ENCODE data around the gene RNF220. TPM values are rescaled to one million over a fixed set of nuclear protein-coding genes. Genes with fewer than 3 reads are reported as not detected.

Gene RNF220
- total and polyA plus RNA-seq, 9 of the 15 experiments (the other 6 are each of a cell fraction or from before 2014, with no cell fraction given): 5.1 to 117 (median 66.9) TPM

- peak; percentile 74 for TF ChIP-seq DPF2 (IDR thresholded peaks at IDR 0.05)
- TF ChIP-seq KDM1A (IDR thresholded peaks at IDR 0.05): 0 out of 4 replicates have a peak, but pooled peaks of 1 of the 2 experiments have one; percentile 31
- no peak for TF ChIP-seq HDGF (IDR thresholded peaks at IDR 0.05)
- no peak for TF ChIP-seq SMARCC2 (IDR thresholded peaks at IDR 0.05; ENCODE audit: low read depth)
- TF ChIP-seq SMARCA4 (IDR thresholded peaks at IDR 0.05): 0 out of 2 replicates have a peak, but pooled peaks have one; percentile 31
- no peak for TF ChIP-seq SP1 (CRISPR knock-in tag; IDR thresholded peaks at IDR 0.05)
- no peak for TF ChIP-seq ZNF174 (CRISPR knock-in tag; IDR thresholded peaks at IDR 0.05)
- TF ChIP-seq ZNF740 (CRISPR knock-in tag; IDR thresholded peaks at IDR 0.05): no peak
- TF ChIP-seq ZNF740 (tag; IDR thresholded peaks at IDR 0.05): no peak
- peak; percentile 50 for TF ChIP-seq CBFA2T2 (conservative IDR thresholded peaks at IDR 0.05)
- peak; percentile 41; the same call in 1 of the 2 replicates for TF ChIP-seq TCF3 (CRISPR knock-in tag; IDR thresholded peaks at IDR 0.05)
- peak; percentile 98 for TF ChIP-seq ZNF24 (IDR thresholded peaks at IDR 0.05)
- TF ChIP-seq UBTF (IDR thresholded peaks at IDR 0.05; ENCODE audit: borderline replicate concordance in 1 of 2, low read depth in 2 of 2, low read length in 2 of 2): no peak
- no peak for TF ChIP-seq SRSF3 (IDR thresholded peaks at IDR 0.05; ENCODE audit: insufficient read depth, low read length)
- TF ChIP-seq TBP (optimal IDR thresholded peaks at IDR 0.05; ENCODE audit: low read depth, low read length): peak; percentile 21
- 0 out of 4 replicates have a peak, but pooled peaks of 1 of the 2 experiments have one; percentile 16 for TF ChIP-seq FOXK2 (conservative IDR thresholded peaks at IDR 0.05 in 1 of 2, IDR thresholded peaks at IDR 0.05 in 1 of 2; ENCODE audit: low read depth in 2 of 2)
- TF ChIP-seq MTA3 (IDR thresholded peaks at IDR 0.05; ENCODE audit: borderline replicate concordance): no peak
- TF ChIP-seq SPI1 (IDR thresholded peaks at IDR 0.05; ENCODE audit: borderline replicate concordance, low read depth, low read length): peak; percentile 78; the same call in 1 of the 2 replicates
- TF ChIP-seq C11orf30 (IDR thresholded peaks at IDR 0.05; ENCODE audit: low read depth): peak; percentile 51
- peak; percentile 84 for TF ChIP-seq NFE2 (IDR thresholded peaks at IDR 0.05; ENCODE audit: low read depth)
- TF ChIP-seq FOXA1 (IDR thresholded peaks at IDR 0.05; ENCODE audit: borderline replicate concordance): no peak
- TF ChIP-seq EGR1 (conservative IDR thresholded peaks at IDR 0.05): peak; percentile 64; the same call in 1 of the 2 replicates
- peak in 1 of 3 experiments; percentile 46 for TF ChIP-seq YY1 (IDR thresholded peaks at IDR 0.05; ENCODE audit: borderline replicate concordance in 1 of 3, control insufficient read depth in 1 of 3, extremely low read depth in 1 of 3, insufficient read depth in 3 of 3, insufficient read length in 1 of 3, insufficient replicate concordance in 2 of 3, low read depth in 1 of 3, low read length in 2 of 3)
- peak; percentile 49; the same call in 1 of the 2 replicates for TF ChIP-seq EP300 (IDR thresholded peaks at IDR 0.05; ENCODE audit: low read length)
- peak in 1 of 2 experiments; percentile 64; a peak in 1 of 4 replicates for TF ChIP-seq RCOR1 (IDR thresholded peaks at IDR 0.05; ENCODE audit: borderline replicate concordance in 1 of 2, low read depth in 2 of 2, low read length in 2 of 2)
Observed at GRCh38 chr1:44521378-44522080, 116.5 kb downstream of the RNF220 start (continued).

Measured in K562 (cell line).